NB4 (cell line): ENCODE measurements around the gene VGF.

Experiments used
- CTCF ChIP-seq: IDR thresholded peaks from one replicate; pipeline ENCODE4 v1.5.1; 2012; ENCODE audit warnings: low read depth, low read length
- MYC ChIP-seq: IDR thresholded peaks from 2 replicates; pipeline ENCODE4 v1.6.1; 2011; ENCODE audit warnings: low read depth, low read length
- POLR2A ChIP-seq: IDR thresholded peaks from 2 replicates; pipeline ENCODE4 v1.6.1; 2011; ENCODE audit warnings: mild to moderate bottlenecking; ENCODE audit not compliant: insufficient read length; ENCODE audit errors: extremely low read depth

- peak; percentile 97 for TF ChIP-seq CTCF
- TF ChIP-seq POLR2A: no peak
- peak; percentile 51 for TF ChIP-seq MYC
Observed at GRCh38 chr7:101169838-101170551, 4.6 kb upstream of the VGF start.
